Renal cortex interstitium (tissue), 11 donors: ENCODE results near the gene ELMO1. TPM values are rescaled to one million over a fixed set of nuclear protein-coding genes. Genes with fewer than 3 reads are reported as not detected.

ENCODE experiments used
- DNase-seq, 11 donors: peaks; one replicate each; pipeline ENCODE4 v3.0.0-alpha.2; 2013; ENCODE audit warnings: low read depth in 9 of 11, low spot score in 4 of 11; ENCODE audit errors: extremely low read depth in 1 of 11
- polyA plus RNA-seq, 3 donors: library from polyadenylated mRNA; unstranded; fragments of 120-200 nt; gene quantifications; one replicate each; pipeline ENCODE4 v1.2.1, GENCODE V29; 2013; ENCODE audit not compliant: insufficient read length in 3 of 3

Gene ELMO1
- polyA plus RNA-seq, 3 donors, result 9.0 to 11.8 (median 10.9) TPM

DNA sequence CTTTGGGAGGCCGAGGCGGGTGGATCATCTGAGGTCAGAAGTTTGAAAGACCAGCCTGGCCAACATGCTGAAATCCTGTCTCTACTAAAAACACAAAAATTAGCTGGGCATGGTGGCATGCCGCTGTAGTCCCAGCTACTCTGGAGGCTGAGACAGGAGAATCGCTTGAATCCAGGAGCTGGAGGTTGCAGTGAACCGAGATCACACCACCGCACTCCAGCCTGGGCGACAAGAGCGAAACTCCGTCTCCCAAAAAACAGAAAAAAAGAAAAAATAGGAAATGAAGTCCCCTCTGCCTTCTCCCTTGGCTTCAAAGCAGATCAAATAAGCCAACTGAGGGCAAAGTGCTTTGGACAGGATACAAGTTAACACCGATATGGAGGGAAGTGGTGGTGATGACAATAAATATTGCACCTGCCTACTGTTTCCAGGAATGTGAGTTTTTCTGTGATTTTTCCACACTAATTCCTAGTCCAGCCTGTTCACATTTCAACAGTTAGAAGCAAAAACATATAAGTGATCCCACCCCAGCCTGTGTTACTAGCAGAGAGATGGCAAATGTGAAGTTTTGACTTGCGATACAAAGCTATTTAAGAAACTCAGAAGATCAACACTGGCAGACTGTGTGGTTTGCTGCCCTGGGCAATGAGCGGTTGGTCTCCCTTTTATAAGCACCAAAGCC lies 433.2 kb downstream of the ELMO1 start:
- DNase-seq, result no peak

DNA sequence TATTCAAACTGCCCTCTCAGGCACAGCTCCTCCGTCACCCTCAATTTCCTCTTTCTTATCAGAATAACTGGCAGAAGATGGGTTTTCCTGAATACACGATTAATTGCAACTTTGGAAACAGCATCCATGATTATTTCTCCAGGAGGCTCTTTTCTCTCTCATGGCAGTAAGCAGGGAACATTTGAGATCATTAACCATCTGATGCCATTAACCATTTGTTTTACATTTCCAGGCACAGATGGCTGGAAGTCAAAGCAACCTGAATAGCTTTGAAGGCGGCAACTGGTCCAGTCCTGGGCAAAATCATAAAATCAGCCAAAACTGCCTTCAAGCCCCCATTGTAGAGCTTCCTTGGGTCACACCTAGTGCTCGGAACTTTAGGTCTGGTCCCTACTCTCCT lies 434.9 kb downstream of the ELMO1 start:
- no peak for DNase-seq

DNA sequence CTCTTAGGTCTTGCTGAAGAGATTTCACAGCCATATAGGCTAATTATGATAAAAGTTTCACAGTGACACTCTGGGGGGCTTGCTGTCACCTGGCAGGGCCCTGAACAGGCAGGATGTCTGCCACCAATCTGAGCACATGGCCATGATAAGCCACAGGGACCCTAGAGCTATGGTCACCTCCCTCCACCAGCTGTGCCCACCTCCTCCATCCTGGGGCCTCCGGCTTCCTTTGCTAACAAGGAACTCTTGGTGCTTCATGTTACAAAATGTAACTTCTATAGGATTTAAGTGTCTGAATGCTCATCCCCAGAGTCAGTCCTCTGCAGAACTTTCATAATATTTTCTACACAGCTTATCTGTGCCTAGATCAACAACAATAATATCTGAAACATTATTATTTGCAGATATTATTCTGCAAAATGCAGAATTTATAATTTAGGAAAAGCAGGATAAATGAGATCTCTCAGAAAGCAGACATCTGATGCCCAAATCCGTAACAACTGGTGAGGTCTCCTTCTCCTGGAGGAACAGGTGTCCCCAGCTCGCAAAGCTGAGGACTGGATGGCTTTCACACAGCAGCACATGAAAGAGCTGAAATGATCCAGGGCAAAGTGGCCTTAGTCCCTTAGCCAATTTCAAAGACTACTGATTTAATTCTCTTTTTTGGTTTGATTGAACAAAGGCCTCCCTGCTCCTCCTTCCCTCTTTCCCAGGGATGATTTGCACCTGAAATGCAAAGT lies 437.3 kb downstream of the ELMO1 start:
- no peak for DNase-seq

DNA sequence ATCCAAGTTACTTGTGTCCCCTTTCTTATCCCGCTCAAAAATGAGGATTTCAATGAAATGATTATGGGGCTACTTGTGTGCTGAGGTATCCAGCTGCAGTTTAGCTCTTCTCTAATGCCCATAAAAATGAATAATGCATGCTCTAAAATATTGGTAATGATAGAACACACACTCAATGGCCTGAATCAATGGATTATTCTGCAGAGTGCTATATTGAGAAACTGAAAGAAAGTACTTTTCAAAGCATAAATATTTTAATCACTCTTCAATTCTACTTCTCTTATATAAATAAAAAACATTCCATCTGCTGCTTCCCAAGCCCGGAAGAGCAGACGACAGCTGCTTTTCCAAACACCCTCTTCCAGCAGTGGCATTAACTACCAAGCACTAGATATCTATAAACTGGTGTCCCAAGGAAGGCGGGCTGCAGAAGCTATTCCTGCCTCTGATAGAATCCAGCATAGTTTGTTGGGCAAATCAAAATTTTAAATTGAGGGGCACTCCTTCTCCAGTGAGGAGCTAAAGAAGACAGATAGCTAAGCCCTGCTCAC lies 439.5 kb downstream of the ELMO1 start:
- no peak for DNase-seq

DNA sequence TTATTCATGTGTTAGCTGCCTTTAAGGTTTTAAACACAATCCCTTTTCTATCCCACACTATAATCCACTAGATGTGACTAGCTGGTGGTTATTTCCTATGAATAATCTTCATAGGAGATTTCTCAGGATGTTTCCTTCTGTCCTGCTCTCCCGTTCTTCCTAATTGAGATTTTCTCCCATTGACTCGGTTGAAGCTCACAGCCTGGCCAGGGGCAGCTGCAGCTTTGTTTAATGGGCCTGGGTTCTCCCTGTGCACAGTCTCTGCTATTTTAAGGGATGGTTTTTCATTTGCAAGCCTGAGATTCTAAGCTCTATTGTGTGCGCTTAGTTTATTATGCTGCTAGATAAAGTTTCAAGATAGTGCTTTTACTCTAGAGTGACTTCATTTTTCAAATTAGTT lies 441.0 kb downstream of the ELMO1 start:
- DNase-seq, result no peak

DNA sequence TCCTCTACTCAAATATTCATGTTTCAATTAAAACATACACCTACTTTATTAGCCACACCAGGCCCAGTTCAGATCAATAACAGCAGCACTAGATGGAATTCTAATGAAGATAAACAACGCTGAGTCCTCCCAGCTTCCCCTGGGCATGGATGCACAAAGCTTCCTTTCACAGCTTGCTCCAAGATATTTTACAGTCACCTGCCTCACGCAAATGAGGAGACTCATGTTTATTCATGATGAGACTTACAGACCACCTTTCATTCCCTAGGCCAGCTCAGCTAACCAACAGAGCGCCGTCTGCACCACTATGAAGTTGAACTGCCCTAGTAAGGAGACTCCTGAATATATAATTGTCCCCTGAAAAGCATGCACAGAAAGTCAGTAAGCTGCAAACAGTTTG lies 441.4 kb downstream of the ELMO1 start:
- DNase-seq, result no peak

DNA sequence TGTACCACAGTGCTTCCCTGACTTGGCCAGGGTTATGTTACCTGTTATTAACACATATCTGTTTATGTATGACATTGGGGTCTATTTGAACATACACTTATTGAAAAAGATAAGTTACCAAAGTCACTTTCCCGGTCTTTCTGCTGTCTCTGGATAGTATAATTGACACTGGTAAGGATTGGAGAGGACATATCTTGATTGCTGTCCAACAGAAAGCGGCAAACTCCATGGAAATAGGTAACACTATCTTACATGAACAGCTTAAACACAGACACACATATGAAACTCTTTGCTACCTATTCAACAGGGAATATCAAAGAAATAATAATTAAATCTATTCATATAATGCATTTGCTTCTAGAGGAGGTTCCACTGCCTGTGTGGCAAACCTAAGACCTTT lies 441.9 kb downstream of the ELMO1 start:
- no peak for DNase-seq

DNA sequence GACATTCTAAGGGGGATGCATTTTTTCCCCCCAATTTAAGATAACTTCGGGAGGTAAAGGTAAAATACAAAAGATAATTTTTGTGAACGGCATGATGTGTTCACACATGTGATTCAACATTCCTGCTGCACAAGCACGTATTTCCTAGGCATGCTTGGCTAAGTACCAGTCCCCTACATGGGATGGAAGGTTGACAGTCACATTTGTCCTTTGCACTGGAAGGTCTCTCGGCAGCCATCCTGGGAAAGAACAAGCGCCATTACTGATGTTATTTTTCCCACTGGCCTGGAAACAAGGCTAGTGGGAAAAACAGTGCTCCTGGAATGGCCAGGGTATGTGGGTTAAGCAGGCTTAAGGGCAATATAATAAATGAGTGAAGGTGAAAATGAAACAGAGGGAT lies 448.2 kb downstream of the ELMO1 start:
- no peak for DNase-seq

DNA sequence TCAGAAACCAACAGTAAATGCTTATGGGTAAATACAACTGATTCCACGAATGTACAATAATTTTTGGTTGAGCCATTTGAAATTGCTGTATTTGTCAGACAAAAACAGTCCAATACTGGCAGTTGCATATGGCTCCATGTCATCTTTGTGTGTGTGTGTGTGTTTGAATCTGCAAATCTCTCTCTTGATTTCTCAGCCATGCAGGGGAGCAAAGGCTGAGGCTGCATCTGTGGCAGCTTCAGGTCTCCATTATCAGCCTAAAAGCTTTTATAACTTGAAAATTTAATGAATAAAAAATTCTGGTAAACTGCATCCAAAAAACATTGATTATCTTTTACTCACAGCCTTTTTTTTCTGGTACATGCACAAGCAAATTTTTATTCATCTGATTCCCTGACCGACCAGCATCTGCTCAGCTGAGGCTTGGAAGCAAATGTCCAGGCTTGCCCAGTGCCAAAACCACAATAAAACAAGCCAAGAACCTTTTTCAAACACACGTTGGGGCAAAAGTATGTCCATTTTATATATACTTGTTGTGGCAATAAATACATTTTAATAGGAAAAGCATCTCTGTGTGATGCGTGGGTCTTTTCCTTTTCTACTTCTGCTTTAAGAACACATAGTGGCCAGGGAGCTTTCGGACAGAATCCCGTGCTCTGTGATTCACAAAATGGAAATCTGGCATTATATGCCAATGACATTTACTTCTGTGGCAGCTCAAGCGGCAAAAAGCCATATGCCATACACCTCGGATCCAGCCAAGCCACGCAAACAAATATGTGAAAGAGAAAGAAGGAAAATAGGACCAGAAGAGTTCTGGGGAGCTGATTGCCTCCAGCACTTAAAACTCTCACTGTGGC lies 448.8 kb downstream of the ELMO1 start:
- DNase-seq, result no peak

DNA sequence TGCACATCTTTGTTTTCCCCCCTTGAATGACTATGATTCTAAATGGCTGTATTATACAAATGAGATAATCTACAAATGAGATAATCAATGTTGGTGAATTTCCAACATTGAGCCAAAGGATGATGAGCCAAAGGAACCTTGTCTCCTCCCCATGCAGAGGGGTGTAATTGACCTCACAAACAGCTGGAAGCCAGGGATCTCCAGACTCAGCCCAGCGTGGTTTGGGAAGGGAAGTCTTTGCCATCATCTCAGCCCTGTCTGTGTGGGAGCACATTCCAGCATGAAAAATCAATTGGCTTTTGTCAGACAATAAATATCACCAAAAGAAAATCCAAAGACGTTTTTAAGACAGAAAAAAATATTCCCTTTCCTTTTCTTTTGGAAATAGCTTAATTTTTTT lies 452.9 kb downstream of the ELMO1 start:
- DNase-seq, result no peak

DNA sequence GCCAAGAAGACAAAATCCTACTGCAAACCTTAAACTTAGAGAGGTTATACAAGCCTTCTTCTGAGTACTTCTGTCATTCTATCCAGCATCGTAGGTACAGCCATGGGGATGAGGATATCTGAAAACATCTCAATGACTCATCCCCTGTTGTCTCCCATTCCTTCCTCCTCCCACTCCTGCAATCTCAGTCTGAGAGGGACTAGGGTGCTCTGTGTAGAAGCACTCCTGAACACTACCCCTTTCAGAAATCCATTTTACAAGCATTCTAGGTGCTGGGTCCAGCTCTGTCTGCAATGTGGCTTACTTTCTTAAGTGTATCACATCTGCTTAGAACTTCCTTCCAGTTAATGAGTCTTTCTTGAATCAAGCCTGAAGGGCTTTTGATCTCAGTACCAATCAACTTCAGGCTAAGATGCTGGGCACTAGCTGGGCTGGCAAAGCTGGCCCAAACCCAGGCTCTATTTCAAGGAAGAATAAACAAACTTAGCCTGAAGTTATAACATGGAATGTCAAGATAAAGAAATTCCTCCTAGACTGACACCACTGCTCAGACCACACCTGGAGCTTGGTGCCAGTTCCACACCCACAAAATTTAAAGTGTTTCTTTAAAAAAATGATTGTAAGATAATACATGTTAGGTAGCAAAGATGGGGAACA lies 454.1 kb downstream of the ELMO1 start:
- no peak for DNase-seq

DNA sequence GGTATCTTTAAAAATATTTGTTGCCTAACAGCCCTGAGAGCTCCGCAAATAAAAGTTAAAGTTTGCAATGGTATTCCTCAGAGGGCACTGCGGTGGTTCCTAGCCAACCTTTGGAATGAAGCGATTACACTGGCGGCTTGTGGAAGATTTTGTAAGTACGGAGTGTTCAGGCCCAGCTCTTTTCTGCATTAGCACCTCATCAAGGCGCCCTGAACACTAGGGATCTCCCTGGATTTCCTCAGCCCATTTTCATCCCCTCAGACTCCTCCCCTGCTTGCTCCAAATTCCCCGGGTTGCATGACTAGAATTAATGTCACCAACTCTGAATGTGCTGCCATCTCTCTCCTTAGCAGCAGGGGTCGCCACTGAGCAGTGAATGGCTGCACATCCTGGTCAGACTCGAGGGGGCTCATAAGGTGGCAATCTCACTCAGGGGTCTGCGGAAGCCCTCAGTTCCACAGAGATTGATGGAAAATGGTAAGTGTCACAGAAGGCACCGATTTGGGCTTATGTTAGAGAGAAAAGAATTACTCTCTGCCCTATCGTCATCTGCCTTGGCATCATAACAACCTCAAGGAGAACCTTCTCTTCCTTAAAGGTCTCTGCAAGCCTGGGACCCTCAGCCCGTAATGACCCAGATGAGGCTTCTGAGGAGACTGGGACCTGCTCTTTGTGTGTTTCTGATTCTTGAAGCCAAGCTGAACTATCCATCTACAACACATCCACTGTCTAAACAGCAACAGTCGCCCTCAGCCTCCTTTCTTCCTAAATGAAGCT lies 461.5 kb downstream of the ELMO1 start:
- peak in 3 of 11 donors; percentile 21 to 43 (median 36) for DNase-seq

DNA sequence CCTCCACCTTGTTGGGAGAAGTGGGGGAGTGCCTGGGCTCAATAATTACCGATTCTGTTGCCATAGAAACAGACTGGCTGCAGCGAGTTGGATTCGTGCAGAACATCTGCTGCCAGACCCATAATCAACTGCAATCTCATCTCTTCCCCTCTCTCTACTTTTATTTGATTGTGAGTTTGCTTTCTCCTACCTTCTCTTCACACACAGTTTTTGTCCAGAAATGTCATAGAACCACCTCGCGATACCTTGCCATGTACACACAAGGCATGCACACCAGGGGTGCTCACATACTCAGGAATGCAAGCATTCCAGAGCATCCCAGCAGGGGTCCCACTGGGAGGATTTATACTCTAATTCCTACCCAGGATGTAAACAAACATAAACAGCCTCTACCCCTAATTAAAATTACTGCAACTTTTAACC lies 462.1 kb downstream of the ELMO1 start:
- no peak for DNase-seq

DNA sequence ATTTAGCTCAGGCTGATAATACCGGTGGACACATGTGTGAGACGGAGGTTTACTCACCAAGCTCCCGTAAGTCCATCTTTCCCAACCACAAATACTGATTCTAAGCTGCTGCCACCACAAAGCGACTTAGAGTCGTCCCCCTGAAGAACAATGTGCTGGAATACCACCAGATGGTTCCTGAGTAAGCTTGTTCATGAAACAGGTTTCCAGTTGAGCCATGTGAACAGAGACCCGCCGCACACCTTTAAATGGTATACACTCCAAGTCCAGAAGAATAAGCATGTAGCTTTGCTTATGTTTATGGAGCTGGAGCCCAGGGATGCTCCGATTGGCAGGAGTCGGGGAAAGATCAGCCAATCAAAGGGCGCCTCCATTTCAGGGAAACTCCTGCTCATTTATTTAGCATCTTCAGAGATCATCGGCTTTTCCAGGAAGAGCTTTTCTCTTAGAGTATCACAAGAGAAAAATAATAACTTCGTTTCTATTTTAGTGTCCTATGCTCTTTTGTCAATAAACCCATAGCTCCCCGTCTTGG lies 462.7 kb downstream of the ELMO1 start:
- no peak for DNase-seq

DNA sequence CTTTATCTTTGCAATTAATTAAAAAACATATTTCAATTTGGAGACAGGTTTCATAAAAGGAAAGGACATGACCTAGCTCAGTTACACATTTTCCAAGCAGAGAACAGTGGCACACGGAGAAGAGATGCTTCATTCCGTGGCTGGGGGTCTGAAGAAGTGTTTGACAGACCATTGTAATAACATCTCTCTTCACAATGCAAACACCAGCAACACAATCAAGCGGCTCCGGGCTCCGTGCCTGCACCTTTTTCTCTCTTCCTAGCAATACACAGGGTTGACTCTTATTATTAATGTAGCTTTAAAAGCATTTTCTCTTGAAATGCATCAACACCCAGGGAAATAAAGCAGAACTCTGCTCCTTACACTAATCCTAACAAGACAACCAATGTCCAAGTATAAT lies 463.3 kb downstream of the ELMO1 start:
- no peak for DNase-seq

DNA sequence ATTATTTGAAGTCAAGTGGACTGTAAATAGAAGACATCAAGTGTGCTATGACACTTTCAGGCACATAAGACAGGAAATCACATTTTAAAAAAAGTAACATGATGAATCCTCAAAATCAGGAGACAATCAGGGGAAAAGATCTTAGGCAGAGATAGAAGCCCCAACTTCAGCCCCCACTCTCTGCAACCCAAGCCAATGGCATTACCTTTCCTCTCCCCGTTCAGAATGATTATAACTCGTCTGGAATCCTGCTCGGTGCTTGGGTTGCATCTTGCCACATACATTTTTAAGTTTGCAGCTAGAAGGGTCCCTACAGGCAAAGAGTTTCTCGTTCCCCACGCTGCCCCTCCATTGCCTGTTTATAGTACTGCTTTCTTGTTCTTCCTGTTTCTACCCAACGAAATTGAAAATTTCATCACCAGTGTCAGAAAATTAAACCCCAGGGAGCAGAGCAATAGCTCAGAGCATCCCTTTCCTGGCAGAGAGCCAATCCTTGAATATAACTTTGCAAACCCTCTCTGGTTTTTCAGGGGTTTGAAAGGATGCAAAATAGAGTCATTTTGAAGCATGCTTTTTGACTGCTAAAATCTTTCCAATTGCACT lies 463.9 kb downstream of the ELMO1 start:
- no peak for DNase-seq

DNA sequence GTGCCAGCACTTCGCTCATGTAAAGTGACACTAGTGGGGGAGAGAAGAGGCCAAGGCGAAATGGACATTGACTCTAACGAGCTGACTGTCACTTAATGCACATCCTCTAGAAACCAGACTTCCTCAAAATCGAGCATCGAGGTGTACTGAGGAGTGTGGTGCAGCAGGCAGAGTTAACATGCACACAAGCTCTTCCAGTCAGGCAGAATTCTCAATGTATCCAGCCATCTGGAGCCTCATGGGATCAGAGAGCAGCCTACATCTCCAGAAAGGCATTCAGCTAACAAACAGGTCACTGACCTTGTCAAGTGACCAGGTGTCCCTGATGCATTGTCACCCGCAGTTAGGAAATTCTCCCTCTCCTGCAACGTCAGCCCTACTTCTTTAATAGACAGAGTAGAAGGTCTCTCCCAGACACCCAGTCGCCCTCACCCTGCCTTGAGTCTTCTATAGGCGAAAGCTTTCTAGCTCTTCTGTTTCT lies 464.6 kb downstream of the ELMO1 start:
- no peak for DNase-seq

DNA sequence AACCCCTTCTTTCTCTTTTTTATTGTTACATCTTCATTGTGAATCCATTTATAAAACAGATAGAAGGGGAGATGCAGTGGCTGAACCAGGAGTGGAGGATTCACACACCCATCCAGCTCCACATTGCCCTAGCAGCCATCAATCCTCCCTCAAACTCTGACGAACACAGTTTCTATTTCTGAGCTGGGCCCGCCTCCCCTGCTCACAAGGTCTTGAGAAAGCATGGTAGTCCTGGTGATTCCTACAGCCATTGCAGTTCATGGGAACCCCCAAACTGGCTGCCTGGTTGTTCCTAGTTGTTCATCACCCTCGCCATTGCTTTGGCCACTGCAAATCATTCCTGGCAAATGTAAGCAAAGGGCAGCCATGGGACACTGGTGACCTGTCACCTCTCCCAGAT lies 465.9 kb downstream of the ELMO1 start:
- no peak for DNase-seq
